ENCODE measurements around the gene VILL. TPM values are rescaled to one million over a fixed set of nuclear protein-coding genes. Genes with fewer than 3 reads are reported as not detected.

Gene VILL
- 5.2 and 6.2 TPM in 2 replicates for total RNA-seq

GRCh38 chr3:37990527-37990926, at the start of gene VILL:
Gene VILL, plus strand, starts transcription at chr3:37990786. Its CDS starts 2,887 bp downstream, at chr3:37993673.

GRCh38 chr3:38029400-38030125, 39.0 kb downstream of the VILL start, which contains the start of gene PLCD1:
Gene PLCD1, minus strand, starts transcription at chr3:38029642. Its CDS starts 103 bp downstream, at chr3:38029539.

GRCh38 chr3:38039101-38039898, 48.7 kb downstream of the VILL start, which contains the start of gene DLEC1:
Gene DLEC1, plus strand, starts transcription at chr3:38039208. Its CDS starts 18 bp downstream, at chr3:38039226.

Other genes with a start within 250 kb of the VILL start
- 15.4 and 128 TPM in 2 replicates for gene CTDSPL, start 128.9 kb upstream of the VILL start, total RNA-seq
- gene PLCD1, start 38.9 kb downstream of the VILL start, total RNA-seq = 13.7 and 17.5 TPM in 2 replicates
- gene DLEC1, start 48.4 kb downstream of the VILL start, total RNA-seq = under 0.01 TPM in 1 of 2 replicates, not detected in the other
- gene ACAA1, start 146.3 kb downstream of the VILL start, total RNA-seq = 44.2 and 47.3 TPM in 2 replicates
- 10.4 and 25.5 TPM in 2 replicates for gene MYD88, start 147.9 kb downstream of the VILL start, total RNA-seq
- gene OXSR1, start 174.8 kb downstream of the VILL start, total RNA-seq = 23.0 and 39.6 TPM in 2 replicates

Measured in bladder microvascular endothelial cell (primary cell).